ENCODE results near the gene HTR1B.

The HTR1B gene

GRCh38 chr6:77463308-77463860 is at the start of gene HTR1B:
Gene HTR1B, minus strand, starts transcription at chr6:77463491. Its CDS starts 88 bp downstream, at chr6:77463403.
- no peak for DNase-seq (ENCODE audit: low spot score)

GRCh38 chr6:77512554-77512953 is 49.3 kb upstream of the HTR1B start:
- no peak for DNase-seq (ENCODE audit: low spot score)

- DNase-seq (ENCODE audit: low spot score) = no peak
These were observed 48.6 kb upstream of the HTR1B start for GRCh38 chr6:77511860-77512259.

- DNase-seq (ENCODE audit: low spot score) = no peak
These were observed 39.7 kb upstream of the HTR1B start for GRCh38 chr6:77502981-77503380.

GRCh38 chr6:77492530-77492929 is 29.2 kb upstream of the HTR1B start:
- no peak for DNase-seq (ENCODE audit: low spot score)

GRCh38 chr6:77487808-77488425 is 24.6 kb upstream of the HTR1B start:
- DNase-seq (ENCODE audit: low spot score) = no peak

- DNase-seq (ENCODE audit: low spot score) = no peak
These were observed 19.7 kb upstream of the HTR1B start for GRCh38 chr6:77482981-77483380.

- DNase-seq (ENCODE audit: low spot score) = no peak
These were observed 11.7 kb upstream of the HTR1B start for GRCh38 chr6:77474973-77475372.

- no peak for DNase-seq (ENCODE audit: low spot score)
These were observed 11.1 kb upstream of the HTR1B start for GRCh38 chr6:77474286-77474956.

- DNase-seq (ENCODE audit: low spot score) = no peak
These were observed 7.7 kb upstream of the HTR1B start for GRCh38 chr6:77470983-77471382.

GRCh38 chr6:77468939-77469338 is 5.6 kb upstream of the HTR1B start:
- DNase-seq (ENCODE audit: low spot score) = no peak

GRCh38 chr6:77466451-77467437 is 3.5 kb upstream of the HTR1B start:
- no peak for DNase-seq (ENCODE audit: low spot score)

GRCh38 chr6:77466055-77466450 is 2.8 kb upstream of the HTR1B start:
- DNase-seq (ENCODE audit: low spot score) = no peak

- DNase-seq (ENCODE audit: low spot score) = no peak
These were observed 1.2 kb upstream of the HTR1B start for GRCh38 chr6:77464495-77464867.

GRCh38 chr6:77463861-77464494 is 687 bp upstream of the HTR1B start:
- DNase-seq (ENCODE audit: low spot score) = no peak

- no peak for DNase-seq (ENCODE audit: low spot score)
These were observed 658 bp downstream of the HTR1B start for GRCh38 chr6:77462359-77463307.

GRCh38 chr6:77461796-77462195 is 1.5 kb downstream of the HTR1B start:
- DNase-seq (ENCODE audit: low spot score) = no peak

GRCh38 chr6:77458421-77458820 is 4.9 kb downstream of the HTR1B start:
- no peak for DNase-seq (ENCODE audit: low spot score)

GRCh38 chr6:77457720-77458349 is 5.5 kb downstream of the HTR1B start:
- DNase-seq (ENCODE audit: low spot score) = no peak

- no peak for DNase-seq (ENCODE audit: low spot score)
These were observed 6.6 kb downstream of the HTR1B start for GRCh38 chr6:77456531-77457248.
